ENCODE results near the gene OR52N2.

The OR52N2 gene

GRCh38 chr11:5808500-5809121, at the start of gene OR52N2:
OR52N2 (plus strand) TSS chr11:5808924; CDS start chr11:5820336, 11,412 bp downstream.
- DNase-seq: peak; percentile 70

- no peak for DNase-seq
These were observed 41.7 kb upstream of the OR52N2 start for GRCh38 chr11:5767056-5767455.

- no peak for DNase-seq
These were observed 25.5 kb upstream of the OR52N2 start, which contains the start of gene OR52N5 for GRCh38 chr11:5783255-5783654. OR52N5 (minus strand) TSS chr11:5783355; CDS start chr11:5778634, 4,721 bp downstream.

- no peak for DNase-seq
These were observed 17.6 kb upstream of the OR52N2 start, which contains the start of gene OR52N1 for GRCh38 chr11:5791165-5791564. OR52N1 (minus strand) TSS chr11:5791265; CDS start chr11:5788816, 2,449 bp downstream.

GRCh38 chr11:5796541-5796940, 12.2 kb upstream of the OR52N2 start:
- no peak for DNase-seq

GRCh38 chr11:5803982-5804381, 4.7 kb upstream of the OR52N2 start:
- DNase-seq: no peak

GRCh38 chr11:5807580-5807979, 1.1 kb upstream of the OR52N2 start:
- peak; percentile 18 for DNase-seq

- no peak for DNase-seq
These were observed 397 bp downstream of the OR52N2 start for GRCh38 chr11:5809122-5809519.

- no peak for DNase-seq
These were observed 1.4 kb downstream of the OR52N2 start for GRCh38 chr11:5809905-5810795.

- DNase-seq: no peak
These were observed 6.8 kb downstream of the OR52N2 start for GRCh38 chr11:5815534-5815933.

GRCh38 chr11:5818245-5818886, 9.6 kb downstream of the OR52N2 start:
- DNase-seq: no peak

- DNase-seq: no peak
These were observed 22.6 kb downstream of the OR52N2 start for GRCh38 chr11:5831196-5831829.

- DNase-seq: no peak
These were observed 24.7 kb downstream of the OR52N2 start for GRCh38 chr11:5833446-5833845.

GRCh38 chr11:5837695-5838094, 29.0 kb downstream of the OR52N2 start:
- no peak for DNase-seq

GRCh38 chr11:5841797-5842196, 33.1 kb downstream of the OR52N2 start, which contains the start of gene OR52E6:
OR52E6 (minus strand) TSS chr11:5841897; CDS start chr11:5841897, 0 bp downstream.
- no peak for DNase-seq

GRCh38 chr11:5846701-5847100, 38.0 kb downstream of the OR52N2 start:
- no peak for DNase-seq

GRCh38 chr11:5847711-5848110, 39.0 kb downstream of the OR52N2 start:
- DNase-seq: no peak

GRCh38 chr11:5851002-5851401, 42.3 kb downstream of the OR52N2 start:
- DNase-seq: no peak

GRCh38 chr11:5857590-5857989, 48.9 kb downstream of the OR52N2 start, which contains the start of gene OR52E8:
OR52E8 (minus strand) TSS chr11:5857690; CDS start chr11:5857690, 0 bp downstream.
- no peak for DNase-seq

GRCh38 chr11:5865826-5866225, 57.1 kb downstream of the OR52N2 start:
- no peak for DNase-seq

All from NCI-H82 (cell line).